SK-N-SH (cell line): Measurements from ENCODE around the gene BCAS3. TPM values are rescaled to one million over a fixed set of nuclear protein-coding genes. Genes with fewer than 3 reads are reported as not detected.

Experiments
- CTCF ChIA-PET: fragments of 300-600, 350-600 bp; formaldehyde crosslinking; extraction: SDS; loops from one replicate; lab custom pipeline; 2021; lab: Yijun Ruan, JAX
- POLR2A ChIA-PET: fragments of 350-600 bp; sonication (Branson Sonifier 250); formaldehyde crosslinking; extraction: SDS; loops from one replicate; lab custom pipeline; 2020; ENCODE audit warnings: antibody characterized with exemption, inconsistent platforms; lab: Yijun Ruan, JAX
- DNase-seq: peaks from one replicate; pipeline ENCODE4 v3.0.0; 2012
- H2AFZ ChIP-seq: fragments of 200-600 bp; sonication (generic); 2 replicates; pipeline ENCODE4 v1.8.1; 2016; ENCODE audit warnings: antibody characterized with exemption, mild to moderate bottlenecking, low read depth
- H3F3A ChIP-seq: fragments of 200-600 bp; sonication (generic); replicated peaks from 2 replicates; pipeline ENCODE3; 2016; ENCODE audit warnings: antibody characterized with exemption, mild to moderate bottlenecking; ENCODE audit not compliant: insufficient read depth
- H3K27ac ChIP-seq, 2 experiments: fragments of 200-500 bp in 1 of 2; fragments of 200-600 bp in 1 of 2; sonication (Bioruptor generic) in 1 of 2; sonication (generic), shearing (Covaris generic) in 1 of 2; 2 replicates each; pipeline versions ENCODE4 v1.5.1 to v1.6.1; 2014 to 2016; ENCODE audit warnings: low read depth in 2 of 2, inconsistent platforms in 1 of 2, low read length in 1 of 2, mild to moderate bottlenecking in 1 of 2, mixed read lengths in 1 of 2
- H3K27me3 ChIP-seq: fragments of 200-600 bp; sonication (generic), shearing (Covaris generic); 2 replicates; pipeline ENCODE4 v1.6.1; 2016; ENCODE audit warnings: mixed run types; ENCODE audit not compliant: insufficient read depth
- H3K36me3 ChIP-seq, 2 experiments: fragments of 200-500 bp in 1 of 2; fragments of 200-600 bp in 1 of 2; sonication (Bioruptor generic) in 1 of 2; sonication (generic) in 1 of 2; replicated peaks in 1 of 2; 2 replicates each; pipeline versions ENCODE3 to v1.5.1; 2014 to 2016; ENCODE audit warnings: low read length in 1 of 2, mild to moderate bottlenecking in 1 of 2; ENCODE audit not compliant: insufficient read depth in 2 of 2, control insufficient read depth in 1 of 2
- H3K4me1 ChIP-seq, 2 experiments: fragments of 200-500 bp in 1 of 2; fragments of 200-600 bp in 1 of 2; sonication (Bioruptor generic) in 1 of 2; sonication (generic), shearing (Covaris generic) in 1 of 2; 2 replicates each; pipeline versions ENCODE4 v1.5.1 to v1.6.1; 2014 to 2016; ENCODE audit warnings: low read depth in 1 of 2, low read length in 1 of 2, mixed run types in 1 of 2; ENCODE audit not compliant: insufficient read depth in 2 of 2, control insufficient read depth in 1 of 2
- H3K4me2 ChIP-seq: fragments of 200-600 bp; sonication (generic), shearing (Covaris generic); 2 replicates; pipeline ENCODE4 v1.6.1; 2017; ENCODE audit warnings: mixed run types
- H3K4me3 ChIP-seq, 2 experiments: fragments of 200-500 bp in 1 of 2; fragments of 200-600 bp in 1 of 2; sonication (Bioruptor generic) in 1 of 2; sonication (generic), shearing (Covaris generic) in 1 of 2; 2 replicates each; pipeline versions ENCODE4 v1.5.1 to v1.8.1; 2014 to 2016; ENCODE audit warnings: low read depth in 2 of 2, inconsistent platforms in 1 of 2, low read length in 1 of 2, mild to moderate bottlenecking in 1 of 2, mixed read lengths in 1 of 2, moderate library complexity in 1 of 2
- H3K79me2 ChIP-seq: fragments of 200-600 bp; sonication (generic); 2 replicates; pipeline ENCODE4 v1.8.1; 2017; ENCODE audit warnings: mild to moderate bottlenecking; ENCODE audit not compliant: insufficient read depth
- H3K9ac ChIP-seq: fragments of 200-600 bp; sonication (generic); 2 replicates; pipeline ENCODE4 v1.6.1; 2017; ENCODE audit warnings: mixed run types
- H3K9me2 ChIP-seq: fragments of 200-600 bp; sonication (generic); 2 replicates; pipeline ENCODE4 v1.6.1; 2017; ENCODE audit warnings: mixed run types
- H3K9me3 ChIP-seq: fragments of 200-600 bp; sonication (generic); 2 replicates; pipeline ENCODE4 v1.6.1; 2017; ENCODE audit warnings: mixed run types, mild to moderate bottlenecking, moderate library complexity
- H4K20me1 ChIP-seq: fragments of 200-600 bp; sonication (generic); 2 replicates; pipeline ENCODE4 v1.6.1; 2017; ENCODE audit warnings: mild to moderate bottlenecking, mixed run types; ENCODE audit not compliant: insufficient read depth
- ELF1 ChIP-seq: IDR thresholded peaks from 2 replicates; pipeline ENCODE4 v1.4.0; 2012
- EP300 ChIP-seq, 2 experiments: IDR thresholded peaks; 2 replicates each; pipeline versions ENCODE4 v1.4.0 to v1.6.1; 2012; ENCODE audit warnings: borderline replicate concordance in 1 of 2, low read depth in 1 of 2, low read length in 1 of 2
- FOSL2 ChIP-seq: IDR thresholded peaks from 2 replicates; pipeline ENCODE4 v1.4.0; 2012; ENCODE audit warnings: low read depth, mild to moderate bottlenecking, moderate library complexity, borderline replicate concordance
- FOXJ3 ChIP-seq: sonication (generic); formaldehyde crosslinking; IDR thresholded peaks from 2 replicates; pipeline ENCODE4 v1.5.1; 2020; ENCODE audit warnings: mild to moderate bottlenecking, missing genetic modification reagents
- FOXM1 ChIP-seq: IDR thresholded peaks from 2 replicates; pipeline ENCODE4 v1.4.0; 2012; ENCODE audit warnings: low read depth, mild to moderate bottlenecking
- MXI1 ChIP-seq: IDR thresholded peaks from 2 replicates; pipeline ENCODE4 v1.6.1; 2012; ENCODE audit warnings: mild to moderate bottlenecking, low read depth, low read length, improper control_type of control experiment
- NFIC ChIP-seq: IDR thresholded peaks from 2 replicates; pipeline ENCODE4 v1.4.0; 2012; ENCODE audit warnings: borderline replicate concordance
- NRF1 ChIP-seq: IDR thresholded peaks from 2 replicates; pipeline ENCODE4 v1.6.1; 2012; ENCODE audit warnings: low read depth, mild to moderate bottlenecking, low read length
- POLR2AphosphoS5 ChIP-seq: IDR thresholded peaks from 2 replicates; pipeline ENCODE4 v1.6.1; 2012; ENCODE audit warnings: low read depth, low read length
- RAD21 ChIP-seq: IDR thresholded peaks from 2 replicates; pipeline ENCODE4 v1.6.1; 2012; ENCODE audit warnings: mild to moderate bottlenecking, low read length
- RFX5 ChIP-seq: IDR thresholded peaks from 2 replicates; pipeline ENCODE4 v1.6.1; 2012; ENCODE audit warnings: mild to moderate bottlenecking, improper control_type of control experiment, low read length
- RXRA ChIP-seq: IDR thresholded peaks from 2 replicates; pipeline ENCODE4 v1.4.0; 2012; ENCODE audit warnings: low read depth, mild to moderate bottlenecking, borderline replicate concordance
- SIN3A ChIP-seq: IDR thresholded peaks from 2 replicates; pipeline ENCODE4 v1.6.1; 2012; ENCODE audit warnings: low read depth, mild to moderate bottlenecking, low read length, moderate library complexity, borderline replicate concordance
- TAF1 ChIP-seq: IDR thresholded peaks from 2 replicates; pipeline ENCODE4 v1.6.1; 2012; ENCODE audit warnings: low read depth, mild to moderate bottlenecking, low read length, moderate library complexity, borderline replicate concordance
- TEAD4 ChIP-seq: IDR thresholded peaks from 2 replicates; pipeline ENCODE4 v1.4.0; 2012; ENCODE audit warnings: mild to moderate bottlenecking, borderline replicate concordance; ENCODE audit not compliant: insufficient read depth
- YY1 ChIP-seq: IDR thresholded peaks from 2 replicates; pipeline ENCODE4 v1.4.0; 2012; ENCODE audit warnings: low read depth, mild to moderate bottlenecking
- WGBS: methylation state at CpG from one replicate; pipeline ENCODE4 v1.1.6; 2017; ENCODE audit warnings: low lambda C conversion rate; 5-methylcytosine and 5-hydroxymethylcytosine counted together
- polyA plus RNA-seq, 3 experiments: library from polyadenylated mRNA; depleted of rRNA; stranded (reverse); fragments of >200 nt; gene quantifications; 2 replicates each; pipeline ENCODE4 v1.2.3, GENCODE V29; 2012
- TF ChIP-seq, protein P1 (sequence below): IDR thresholded peaks from 2 replicates; pipeline ENCODE4 v1.4.0; 2012; ENCODE audit warnings: low read depth, borderline replicate concordance
- TF ChIP-seq, protein P2 (sequence below): fragments of 150-350 bp; IDR thresholded peaks from 2 replicates; pipeline ENCODE4 v1.6.1; 2017; ENCODE audit warnings: antibody characterized with exemption, low read length, low read depth, borderline replicate concordance

Gene BCAS3
- polyA plus RNA-seq, 1 of the 3 experiments (the other 2 are of a cell fraction): 5.9 TPM

DNA sequence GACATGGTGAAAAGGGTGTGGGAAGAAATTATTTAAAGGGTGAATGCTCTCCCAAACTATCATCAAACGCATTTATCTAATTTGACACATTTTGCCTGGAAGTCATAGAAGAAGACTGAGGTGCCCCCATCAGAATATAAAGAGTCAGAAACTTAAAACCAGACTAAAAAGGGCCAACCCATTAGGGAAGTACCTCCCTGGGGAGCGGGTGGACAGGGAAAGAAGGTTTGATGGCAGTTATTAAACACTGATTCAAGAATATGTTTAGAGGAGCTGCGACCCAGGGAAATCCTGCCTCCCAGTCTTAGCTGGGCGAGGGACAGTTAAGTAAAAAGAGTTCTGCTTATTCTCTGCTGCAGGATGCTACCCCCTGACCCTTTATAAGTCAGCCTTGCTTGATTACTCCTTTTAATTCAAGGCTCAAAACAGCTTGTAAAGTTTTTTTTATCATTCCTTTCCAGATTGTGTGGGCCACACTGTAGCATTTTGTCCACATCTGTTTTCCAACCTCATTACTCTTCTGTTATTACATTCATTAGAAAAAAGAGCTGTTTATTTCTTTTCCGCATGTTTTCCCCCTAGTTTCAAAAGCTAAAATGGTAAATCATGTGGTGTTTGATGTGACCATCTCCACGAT lies 583.5 kb downstream of the BCAS3 start:
- no peak for DNase-seq
- TF ChIP-seq RFX5 (no peak), FOXM1 (no peak), SIN3A (no peak)
- Histone ChIP-seq H3K4me2 (no peak overlapping the region), H4K20me1 (no peaks in the 10 kb centered on the region), H3K9ac (no peak overlapping the region), H3K27me3 (no peaks in the 10 kb centered on the region), H3K79me2 (no peaks in the 10 kb centered on the region), H3F3A (no peaks in the 10 kb centered on the region), H3K9me2 (no peaks in the 10 kb centered on the region), H3K36me3 (no peaks in the 10 kb centered on the region), H3K4me1 (peaks cover 3 to 4% of the 10 kb centered on the region in 2 experiments; a peak in 2 of 4 replicates), H2AFZ (no peak overlapping the region), H3K27ac (no peak overlapping the region), H3K9me3 (no peaks in the 10 kb centered on the region), H3K4me3 (no peak overlapping the region)
- CTCF ChIA-PET: interaction anchor here (0.9 to 1.7 kb wide), 9 partner anchors 10 to 310 kb away, joined by 3 to 4 read pairs (median 4); no protein-coding TSS in a partner anchor
- POLR2A ChIA-PET: no interaction called here
- 89% methylated on average over 6 of the region's 6 CpGs for WGBS

DNA sequence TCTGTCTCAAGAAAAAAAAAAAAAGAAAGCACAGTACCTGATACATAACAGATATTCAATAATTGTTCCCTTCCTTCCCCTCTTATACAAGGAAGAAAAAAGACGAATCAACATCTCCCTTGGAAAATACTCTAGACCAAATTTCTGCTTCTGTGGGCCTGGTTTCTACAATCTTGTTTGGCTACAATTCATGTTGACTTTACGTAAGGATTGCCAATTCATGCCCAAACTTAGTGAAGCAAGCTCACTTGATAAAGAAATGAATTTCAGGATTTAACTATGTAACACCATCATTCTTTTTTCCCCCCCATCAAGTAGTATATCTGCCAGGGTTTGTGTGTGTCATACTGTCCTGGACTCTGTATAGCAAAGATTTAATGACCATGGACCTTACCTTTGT lies 587.7 kb downstream of the BCAS3 start:
- TF ChIP-seq TEAD4 (no peak), RAD21 (no peak), EP300 (IDR thresholded peaks at IDR 0.05; ENCODE audit: borderline replicate concordance in 1 of 2, low read depth in 1 of 2, low read length in 1 of 2) (no peak), TAF1 (no peak), MXI1 (no peak), YY1 (no peak), FOSL2 (no peak), POLR2AphosphoS5 (no peak), FOXJ3 (CRISPR knock-in tag) (no peak), SIN3A (no peak), NRF1 (no peak), ELF1 (no peak), NFIC (no peak), RXRA (no peak)
- TF ChIP-seq, protein P1, sequence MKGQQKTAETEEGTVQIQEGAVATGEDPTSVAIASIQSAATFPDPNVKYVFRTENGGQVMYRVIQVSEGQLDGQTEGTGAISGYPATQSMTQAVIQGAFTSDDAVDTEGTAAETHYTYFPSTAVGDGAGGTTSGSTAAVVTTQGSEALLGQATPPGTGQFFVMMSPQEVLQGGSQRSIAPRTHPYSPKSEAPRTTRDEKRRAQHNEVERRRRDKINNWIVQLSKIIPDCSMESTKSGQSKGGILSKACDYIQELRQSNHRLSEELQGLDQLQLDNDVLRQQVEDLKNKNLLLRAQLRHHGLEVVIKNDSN: no peak
- TF ChIP-seq, protein P2, sequence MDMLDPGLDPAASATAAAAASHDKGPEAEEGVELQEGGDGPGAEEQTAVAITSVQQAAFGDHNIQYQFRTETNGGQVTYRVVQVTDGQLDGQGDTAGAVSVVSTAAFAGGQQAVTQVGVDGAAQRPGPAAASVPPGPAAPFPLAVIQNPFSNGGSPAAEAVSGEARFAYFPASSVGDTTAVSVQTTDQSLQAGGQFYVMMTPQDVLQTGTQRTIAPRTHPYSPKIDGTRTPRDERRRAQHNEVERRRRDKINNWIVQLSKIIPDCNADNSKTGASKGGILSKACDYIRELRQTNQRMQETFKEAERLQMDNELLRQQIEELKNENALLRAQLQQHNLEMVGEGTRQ: no peak
- no peak for DNase-seq
- Histone ChIP-seq H3K36me3 (no peaks in the 10 kb centered on the region), H3K27me3 (no peaks in the 10 kb centered on the region), H3K79me2 (no peaks in the 10 kb centered on the region), H3F3A (no peaks in the 10 kb centered on the region), H2AFZ (no peak overlapping the region), H3K4me2 (no peak overlapping the region), H3K9ac (no peak overlapping the region), H3K9me2 (no peaks in the 10 kb centered on the region), H3K9me3 (no peaks in the 10 kb centered on the region), H4K20me1 (no peaks in the 10 kb centered on the region), H3K27ac (no peak overlapping the region), H3K4me3 (no peak overlapping the region), H3K4me1 (peaks cover 3 to 4% of the 10 kb centered on the region in 2 experiments; a peak in 2 of 4 replicates)
- POLR2A ChIA-PET: no interaction called here
- WGBS: 89% methylated on average over 2 of the region's 2 CpGs
- CTCF ChIA-PET: no interaction called here
